ENCODE results near the gene PCYT2. TPM values are rescaled to one million over a fixed set of nuclear protein-coding genes. Genes with fewer than 3 reads are reported as not detected.

The PCYT2 gene
- total and polyA plus RNA-seq, 9 of the 15 experiments (the other 6 are each of a cell fraction or from before 2014, with no cell fraction given) = 0.92 to 134 (median 82.5) TPM

DNA sequence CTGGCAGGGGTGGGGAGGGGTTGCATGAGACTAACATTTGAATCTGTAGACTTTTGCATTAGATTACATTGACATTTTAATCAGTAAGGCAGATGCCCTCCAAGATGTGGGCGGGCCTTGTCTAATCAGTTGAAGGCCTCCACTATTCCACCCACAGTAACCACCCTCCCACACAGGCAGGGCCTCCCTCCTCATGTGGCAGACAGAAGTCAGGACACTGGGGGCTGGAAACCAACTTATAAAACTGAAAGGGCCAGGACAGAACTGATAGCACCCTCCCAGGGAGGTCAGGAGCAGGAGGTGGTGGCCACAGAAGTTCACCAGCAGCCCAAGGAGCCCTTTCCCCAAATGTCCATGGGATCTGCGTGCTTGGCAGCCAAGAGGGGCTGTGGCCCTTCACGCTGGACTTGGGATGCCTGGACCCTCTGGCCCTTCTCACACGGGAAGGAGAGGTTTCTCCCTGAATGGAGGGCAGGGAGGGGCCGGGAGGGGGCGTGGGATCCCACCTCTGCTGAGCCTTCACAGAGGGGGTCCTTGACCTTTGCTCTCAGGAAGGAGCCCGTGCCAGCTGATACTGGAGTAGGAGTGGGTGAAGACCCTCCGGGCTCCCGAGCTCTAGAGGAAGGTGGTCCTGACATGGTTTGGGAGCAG is 21.3 kb upstream of the PCYT2 start (continued):
- TF ChIP-seq, protein P1, sequence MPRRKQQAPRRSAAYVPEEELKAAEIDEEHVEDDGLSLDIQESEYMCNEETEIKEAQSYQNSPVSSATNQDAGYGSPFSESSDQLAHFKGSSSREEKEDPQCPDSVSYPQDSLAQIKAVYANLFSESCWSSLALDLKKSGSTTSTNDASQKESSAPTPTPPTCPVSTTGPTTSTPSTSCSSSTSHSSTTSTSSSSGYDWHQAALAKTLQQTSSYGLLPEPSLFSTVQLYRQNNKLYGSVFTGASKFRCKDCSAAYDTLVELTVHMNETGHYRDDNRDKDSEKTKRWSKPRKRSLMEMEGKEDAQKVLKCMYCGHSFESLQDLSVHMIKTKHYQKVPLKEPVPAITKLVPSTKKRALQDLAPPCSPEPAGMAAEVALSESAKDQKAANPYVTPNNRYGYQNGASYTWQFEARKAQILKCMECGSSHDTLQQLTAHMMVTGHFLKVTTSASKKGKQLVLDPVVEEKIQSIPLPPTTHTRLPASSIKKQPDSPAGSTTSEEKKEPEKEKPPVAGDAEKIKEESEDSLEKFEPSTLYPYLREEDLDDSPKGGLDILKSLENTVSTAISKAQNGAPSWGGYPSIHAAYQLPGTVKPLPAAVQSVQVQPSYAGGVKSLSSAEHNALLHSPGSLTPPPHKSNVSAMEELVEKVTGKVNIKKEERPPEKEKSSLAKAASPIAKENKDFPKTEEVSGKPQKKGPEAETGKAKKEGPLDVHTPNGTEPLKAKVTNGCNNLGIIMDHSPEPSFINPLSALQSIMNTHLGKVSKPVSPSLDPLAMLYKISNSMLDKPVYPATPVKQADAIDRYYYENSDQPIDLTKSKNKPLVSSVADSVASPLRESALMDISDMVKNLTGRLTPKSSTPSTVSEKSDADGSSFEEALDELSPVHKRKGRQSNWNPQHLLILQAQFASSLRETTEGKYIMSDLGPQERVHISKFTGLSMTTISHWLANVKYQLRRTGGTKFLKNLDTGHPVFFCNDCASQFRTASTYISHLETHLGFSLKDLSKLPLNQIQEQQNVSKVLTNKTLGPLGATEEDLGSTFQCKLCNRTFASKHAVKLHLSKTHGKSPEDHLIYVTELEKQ (CRISPR knock-in tag; IDR thresholded peaks at IDR 0.05) = no peak
- peak; percentile 88 for TF ChIP-seq EGR1 (conservative IDR thresholded peaks at IDR 0.05)
- peak; percentile 58; the same call in 1 of the 2 replicates for TF ChIP-seq CBFA2T2 (conservative IDR thresholded peaks at IDR 0.05)
- no peak for TF ChIP-seq ZNF124 (CRISPR knock-in tag; IDR thresholded peaks at IDR 0.05)
- TF ChIP-seq HMG20A (CRISPR knock-in tag; conservative IDR thresholded peaks at IDR 0.05) = no peak
- TF ChIP-seq, protein P2, sequence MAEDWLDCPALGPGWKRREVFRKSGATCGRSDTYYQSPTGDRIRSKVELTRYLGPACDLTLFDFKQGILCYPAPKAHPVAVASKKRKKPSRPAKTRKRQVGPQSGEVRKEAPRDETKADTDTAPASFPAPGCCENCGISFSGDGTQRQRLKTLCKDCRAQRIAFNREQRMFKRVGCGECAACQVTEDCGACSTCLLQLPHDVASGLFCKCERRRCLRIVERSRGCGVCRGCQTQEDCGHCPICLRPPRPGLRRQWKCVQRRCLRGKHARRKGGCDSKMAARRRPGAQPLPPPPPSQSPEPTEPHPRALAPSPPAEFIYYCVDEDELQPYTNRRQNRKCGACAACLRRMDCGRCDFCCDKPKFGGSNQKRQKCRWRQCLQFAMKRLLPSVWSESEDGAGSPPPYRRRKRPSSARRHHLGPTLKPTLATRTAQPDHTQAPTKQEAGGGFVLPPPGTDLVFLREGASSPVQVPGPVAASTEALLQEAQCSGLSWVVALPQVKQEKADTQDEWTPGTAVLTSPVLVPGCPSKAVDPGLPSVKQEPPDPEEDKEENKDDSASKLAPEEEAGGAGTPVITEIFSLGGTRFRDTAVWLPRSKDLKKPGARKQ (CRISPR knock-in tag; IDR thresholded peaks at IDR 0.05) = no peak
- TF ChIP-seq FOXK1 (CRISPR knock-in tag; IDR thresholded peaks at IDR 0.05; ENCODE audit: borderline replicate concordance) = no peak
- TF ChIP-seq NEUROD1 (IDR thresholded peaks at IDR 0.05; ENCODE audit: borderline replicate concordance, low read depth, low read length, partially characterized antibody) = peak; percentile 16
- TF ChIP-seq ILK (tag; IDR thresholded peaks at IDR 0.05; ENCODE audit: borderline replicate concordance, low read depth) = no peak
- TF ChIP-seq, protein P3, sequence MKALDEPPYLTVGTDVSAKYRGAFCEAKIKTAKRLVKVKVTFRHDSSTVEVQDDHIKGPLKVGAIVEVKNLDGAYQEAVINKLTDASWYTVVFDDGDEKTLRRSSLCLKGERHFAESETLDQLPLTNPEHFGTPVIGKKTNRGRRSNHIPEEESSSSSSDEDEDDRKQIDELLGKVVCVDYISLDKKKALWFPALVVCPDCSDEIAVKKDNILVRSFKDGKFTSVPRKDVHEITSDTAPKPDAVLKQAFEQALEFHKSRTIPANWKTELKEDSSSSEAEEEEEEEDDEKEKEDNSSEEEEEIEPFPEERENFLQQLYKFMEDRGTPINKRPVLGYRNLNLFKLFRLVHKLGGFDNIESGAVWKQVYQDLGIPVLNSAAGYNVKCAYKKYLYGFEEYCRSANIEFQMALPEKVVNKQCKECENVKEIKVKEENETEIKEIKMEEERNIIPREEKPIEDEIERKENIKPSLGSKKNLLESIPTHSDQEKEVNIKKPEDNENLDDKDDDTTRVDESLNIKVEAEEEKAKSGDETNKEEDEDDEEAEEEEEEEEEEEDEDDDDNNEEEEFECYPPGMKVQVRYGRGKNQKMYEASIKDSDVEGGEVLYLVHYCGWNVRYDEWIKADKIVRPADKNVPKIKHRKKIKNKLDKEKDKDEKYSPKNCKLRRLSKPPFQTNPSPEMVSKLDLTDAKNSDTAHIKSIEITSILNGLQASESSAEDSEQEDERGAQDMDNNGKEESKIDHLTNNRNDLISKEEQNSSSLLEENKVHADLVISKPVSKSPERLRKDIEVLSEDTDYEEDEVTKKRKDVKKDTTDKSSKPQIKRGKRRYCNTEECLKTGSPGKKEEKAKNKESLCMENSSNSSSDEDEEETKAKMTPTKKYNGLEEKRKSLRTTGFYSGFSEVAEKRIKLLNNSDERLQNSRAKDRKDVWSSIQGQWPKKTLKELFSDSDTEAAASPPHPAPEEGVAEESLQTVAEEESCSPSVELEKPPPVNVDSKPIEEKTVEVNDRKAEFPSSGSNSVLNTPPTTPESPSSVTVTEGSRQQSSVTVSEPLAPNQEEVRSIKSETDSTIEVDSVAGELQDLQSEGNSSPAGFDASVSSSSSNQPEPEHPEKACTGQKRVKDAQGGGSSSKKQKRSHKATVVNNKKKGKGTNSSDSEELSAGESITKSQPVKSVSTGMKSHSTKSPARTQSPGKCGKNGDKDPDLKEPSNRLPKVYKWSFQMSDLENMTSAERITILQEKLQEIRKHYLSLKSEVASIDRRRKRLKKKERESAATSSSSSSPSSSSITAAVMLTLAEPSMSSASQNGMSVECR (CRISPR knock-in tag; IDR thresholded peaks at IDR 0.05) = peak; percentile 56; the same call in 1 of the 2 replicates
- peak; percentile 16; the same call in 1 of the 2 replicates for TF ChIP-seq RBFOX2 (IDR thresholded peaks at IDR 0.05; ENCODE audit: low read depth, low read length)
- 0 out of 2 replicates have a peak, but pooled peaks have one; percentile 19 for TF ChIP-seq SMARCA4 (IDR thresholded peaks at IDR 0.05)
- TF ChIP-seq FOXM1 (IDR thresholded peaks at IDR 0.05; ENCODE audit: low read depth) = peak; percentile 88
- TF ChIP-seq FOXM1 (CRISPR knock-in tag; IDR thresholded peaks at IDR 0.05; ENCODE audit: low read depth) = no peak
- TF ChIP-seq FOXK2 (conservative IDR thresholded peaks at IDR 0.05 in 1 of 2, IDR thresholded peaks at IDR 0.05 in 1 of 2; ENCODE audit: low read depth in 2 of 2) = no peak
